Measurements from ENCODE around the gene CSAD.

- TF ChIP-seq, protein P1, sequence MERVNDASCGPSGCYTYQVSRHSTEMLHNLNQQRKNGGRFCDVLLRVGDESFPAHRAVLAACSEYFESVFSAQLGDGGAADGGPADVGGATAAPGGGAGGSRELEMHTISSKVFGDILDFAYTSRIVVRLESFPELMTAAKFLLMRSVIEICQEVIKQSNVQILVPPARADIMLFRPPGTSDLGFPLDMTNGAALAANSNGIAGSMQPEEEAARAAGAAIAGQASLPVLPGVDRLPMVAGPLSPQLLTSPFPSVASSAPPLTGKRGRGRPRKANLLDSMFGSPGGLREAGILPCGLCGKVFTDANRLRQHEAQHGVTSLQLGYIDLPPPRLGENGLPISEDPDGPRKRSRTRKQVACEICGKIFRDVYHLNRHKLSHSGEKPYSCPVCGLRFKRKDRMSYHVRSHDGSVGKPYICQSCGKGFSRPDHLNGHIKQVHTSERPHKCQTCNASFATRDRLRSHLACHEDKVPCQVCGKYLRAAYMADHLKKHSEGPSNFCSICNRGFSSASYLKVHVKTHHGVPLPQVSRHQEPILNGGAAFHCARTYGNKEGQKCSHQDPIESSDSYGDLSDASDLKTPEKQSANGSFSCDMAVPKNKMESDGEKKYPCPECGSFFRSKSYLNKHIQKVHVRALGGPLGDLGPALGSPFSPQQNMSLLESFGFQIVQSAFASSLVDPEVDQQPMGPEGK (CRISPR knock-in tag; IDR thresholded peaks at IDR 0.05; ENCODE audit: borderline replicate concordance), result no peak
- no peak for TF ChIP-seq OSR1 (CRISPR knock-in tag; IDR thresholded peaks at IDR 0.05)
- TF ChIP-seq CSDC2 (CRISPR knock-in tag; IDR thresholded peaks at IDR 0.05), result no peak
- no peak for TF ChIP-seq ZNF565 (CRISPR knock-in tag; conservative IDR thresholded peaks at IDR 0.05; ENCODE audit: low read depth)
- TF ChIP-seq ZFP30 (CRISPR knock-in tag; IDR thresholded peaks at IDR 0.05), result no peak
- no peak for TF ChIP-seq TCF4 (CRISPR knock-in tag; IDR thresholded peaks at IDR 0.05; ENCODE audit: borderline replicate concordance)
- no peak for TF ChIP-seq ARNTL (CRISPR knock-in tag; IDR thresholded peaks at IDR 0.05; ENCODE audit: borderline replicate concordance, low read depth)
- no peak for TF ChIP-seq TSHZ2 (CRISPR knock-in tag; IDR thresholded peaks at IDR 0.05)
- no peak for TF ChIP-seq BACH2 (CRISPR knock-in tag; IDR thresholded peaks at IDR 0.05; ENCODE audit: borderline replicate concordance)
Measured at GRCh38 chr12:53194973-53195372, 14.2 kb upstream of the CSAD start.

Data from SK-N-SH treated with all-trans-retinoic acid at 6 μM for 48 hours (cell line).